ENCODE results near the gene ERLIN1.

ERLIN1 gene

GRCh38 chr10:100185364-100186252 lies at the start of gene ERLIN1:
Gene ERLIN1 (minus strand): TSS chr10:100186029. CDS start chr10:100185626, 403 bp downstream.
- peak; percentile 90 to 92 for DNase-seq (ENCODE audit: low read depth in 2 of 2)

- DNase-seq (ENCODE audit: low read depth in 2 of 2) = no peak
Observed at GRCh38 chr10:100232101-100232500, 46.3 kb upstream of the ERLIN1 start.

- no peak for DNase-seq (ENCODE audit: low read depth in 2 of 2)
Observed at GRCh38 chr10:100229819-100230422, 44.1 kb upstream of the ERLIN1 start.

GRCh38 chr10:100223879-100224278 lies 38.0 kb upstream of the ERLIN1 start:
- DNase-seq (ENCODE audit: low read depth in 2 of 2) = no peak

GRCh38 chr10:100222529-100222928 lies 36.7 kb upstream of the ERLIN1 start:
- DNase-seq (ENCODE audit: low read depth in 2 of 2) = no peak

- no peak for DNase-seq (ENCODE audit: low read depth in 2 of 2)
Observed at GRCh38 chr10:100216006-100216405, 30.2 kb upstream of the ERLIN1 start.

- DNase-seq (ENCODE audit: low read depth in 2 of 2) = no peak
Observed at GRCh38 chr10:100209303-100209702, 23.5 kb upstream of the ERLIN1 start.

- DNase-seq (ENCODE audit: low read depth in 2 of 2) = no peak
Observed at GRCh38 chr10:100208276-100208675, 22.4 kb upstream of the ERLIN1 start.

GRCh38 chr10:100204370-100204769 lies 18.5 kb upstream of the ERLIN1 start:
- DNase-seq (ENCODE audit: low read depth in 2 of 2) = no peak

- no peak for DNase-seq (ENCODE audit: low read depth in 2 of 2)
Observed at GRCh38 chr10:100201549-100201948, 15.7 kb upstream of the ERLIN1 start.

GRCh38 chr10:100194711-100195110 lies 8.9 kb upstream of the ERLIN1 start:
- no peak for DNase-seq (ENCODE audit: low read depth in 2 of 2)

- DNase-seq (ENCODE audit: low read depth in 2 of 2) = no peak
Observed at GRCh38 chr10:100192350-100192749, 6.5 kb upstream of the ERLIN1 start.

GRCh38 chr10:100186253-100187212 lies 704 bp upstream of the ERLIN1 start:
- peak in 1 of 2 donors; percentile 14 for DNase-seq (ENCODE audit: low read depth in 2 of 2)

- DNase-seq (ENCODE audit: low read depth in 2 of 2) = no peak
Observed at GRCh38 chr10:100184840-100185239, 989 bp downstream of the ERLIN1 start.

- DNase-seq (ENCODE audit: low read depth in 2 of 2) = no peak
Observed at GRCh38 chr10:100184426-100184825, 1.4 kb downstream of the ERLIN1 start.

GRCh38 chr10:100183481-100183880 lies 2.3 kb downstream of the ERLIN1 start:
- no peak for DNase-seq (ENCODE audit: low read depth in 2 of 2)

GRCh38 chr10:100182908-100183307 lies 2.9 kb downstream of the ERLIN1 start:
- no peak for DNase-seq (ENCODE audit: low read depth in 2 of 2)

- DNase-seq (ENCODE audit: low read depth in 2 of 2) = no peak
Observed at GRCh38 chr10:100182281-100182680, 3.5 kb downstream of the ERLIN1 start.

- no peak for DNase-seq (ENCODE audit: low read depth in 2 of 2)
Observed at GRCh38 chr10:100175875-100176274, 10.0 kb downstream of the ERLIN1 start.

- DNase-seq (ENCODE audit: low read depth in 2 of 2) = no peak
Observed at GRCh38 chr10:100174699-100175677, 10.8 kb downstream of the ERLIN1 start.

- no peak for DNase-seq (ENCODE audit: low read depth in 2 of 2)
Observed at GRCh38 chr10:100173035-100173434, 12.8 kb downstream of the ERLIN1 start.
